HG03469 (cell line): Measurements from ENCODE around the gene YY1.
"Not testable (repeated sequence)": the region's sequence is repeated elsewhere in the genome, so short reads cannot be mapped to it uniquely, and the experiment has no call there.

ENCODE experiments used
- ATAC-seq: cut with Tn5 transposase; IDR thresholded peaks from one replicate; pipeline ENCODE4 v1.9.1; 2021; ENCODE audit warnings: mild to moderate bottlenecking, moderate library complexity, moderate number of reproducible peaks; ENCODE audit not compliant: unreplicated experiment

The YY1 gene

GRCh38 chr14:100282766-100283419, 43.9 kb downstream of the YY1 start:
- no peak for ATAC-seq

- ATAC-seq, result not testable (repeated sequence)
These were observed 44.5 kb downstream of the YY1 start for GRCh38 chr14:100283436-100283835.

- ATAC-seq, result no peak
These were observed 45.3 kb downstream of the YY1 start for GRCh38 chr14:100283984-100284881.

- ATAC-seq, result peak; percentile 71
These were observed 46.3 kb downstream of the YY1 start for GRCh38 chr14:100285021-100285912.

- no peak for ATAC-seq
These were observed 47.0 kb downstream of the YY1 start for GRCh38 chr14:100285913-100286400.

- no peak for ATAC-seq
These were observed 47.7 kb downstream of the YY1 start for GRCh38 chr14:100286484-100287191.

GRCh38 chr14:100287202-100287997, 48.5 kb downstream of the YY1 start:
- ATAC-seq, result no peak

GRCh38 chr14:100287998-100288295, 49.0 kb downstream of the YY1 start:
- not testable (repeated sequence) for ATAC-seq

- ATAC-seq, result no peak
These were observed 49.6 kb downstream of the YY1 start for GRCh38 chr14:100288382-100289185.

- ATAC-seq, result no peak
These were observed 51.1 kb downstream of the YY1 start for GRCh38 chr14:100289916-100290606.

- ATAC-seq, result no peak
These were observed 51.8 kb downstream of the YY1 start for GRCh38 chr14:100290607-100291304.

- ATAC-seq, result no peak
These were observed 52.5 kb downstream of the YY1 start for GRCh38 chr14:100291305-100292075.

- ATAC-seq, result no peak
These were observed 53.4 kb downstream of the YY1 start for GRCh38 chr14:100292301-100292775.

- no peak for ATAC-seq
These were observed 54.0 kb downstream of the YY1 start for GRCh38 chr14:100292776-100293461.

- no peak for ATAC-seq
These were observed 54.7 kb downstream of the YY1 start for GRCh38 chr14:100293497-100294212.
